ENCODE results near the gene ERMARD.

The ERMARD gene

GRCh38 chr6:169723200-169723909 lies 28.1 kb upstream of the ERMARD start:
- ChIA-PET CTCF (interaction anchor here (2.1 kb wide), 1 partner anchor 19 kb away, joined by 15 read pairs; no protein-coding TSS in a partner anchor), POLR2A (no interaction called here)

GRCh38 chr6:169723991-169724493 lies 27.4 kb upstream of the ERMARD start:
- peak; percentile 75 for DNase-seq (ENCODE audit: extremely low spot score)
- CTCF ChIA-PET, result interaction anchor here (1.3 kb wide), 1 partner anchor 14 kb away, joined by 4 read pairs; no protein-coding TSS in a partner anchor
- POLR2A ChIA-PET, result no interaction called here

More at GRCh38 chr6:169723200-169723909, 28.1 kb upstream of the ERMARD start:
- TF ChIP-seq CTCF (IDR thresholded peaks at IDR 0.05; ENCODE audit: control extremely low read depth, extremely low read depth, low read depth, missing control alignments), result no peak
- peak; percentile 71 for DNase-seq (ENCODE audit: extremely low spot score)

GRCh38 chr6:169724494-169725124 lies 26.8 kb upstream of the ERMARD start, which contains the start of gene PHF10:
Gene PHF10 (minus strand): TSS chr6:169724500. CDS start chr6:169723931, 569 bp downstream.
- TF ChIP-seq CTCF (IDR thresholded peaks at IDR 0.05; ENCODE audit: control extremely low read depth, extremely low read depth, low read depth, missing control alignments), result no peak
- peak; percentile 85 for DNase-seq (ENCODE audit: extremely low spot score)
- CTCF ChIA-PET, result interaction anchor here (0.8 to 1.3 kb wide), 4 partner anchors 14 to 25 kb away, joined by 3 to 4 read pairs (median 3); no protein-coding TSS in a partner anchor
- POLR2A ChIA-PET, result no interaction called here

More at GRCh38 chr6:169723991-169724493, 27.4 kb upstream of the ERMARD start:
- TF ChIP-seq CTCF (IDR thresholded peaks at IDR 0.05; ENCODE audit: control extremely low read depth, extremely low read depth, low read depth, missing control alignments), result no peak

GRCh38 chr6:169725125-169726048 lies 26.0 kb upstream of the ERMARD start:
- ChIA-PET CTCF (interaction anchor here (0.8 to 1.3 kb wide), 4 partner anchors 15 to 24 kb away, joined by 3 to 4 read pairs (median 3); no protein-coding TSS in a partner anchor), POLR2A (no interaction called here)
- no peak for TF ChIP-seq CTCF (IDR thresholded peaks at IDR 0.05; ENCODE audit: control extremely low read depth, extremely low read depth, low read depth, missing control alignments)
- DNase-seq (ENCODE audit: extremely low spot score), result no peak

GRCh38 chr6:169726049-169726400 lies 25.4 kb upstream of the ERMARD start:
- ChIA-PET CTCF (no interaction called here), POLR2A (no interaction called here)
- TF ChIP-seq CTCF (IDR thresholded peaks at IDR 0.05; ENCODE audit: control extremely low read depth, extremely low read depth, low read depth, missing control alignments), result no peak
- no peak for DNase-seq (ENCODE audit: extremely low spot score)

GRCh38 chr6:169726963-169727362 lies 24.5 kb upstream of the ERMARD start:
- no peak for TF ChIP-seq CTCF (IDR thresholded peaks at IDR 0.05; ENCODE audit: control extremely low read depth, extremely low read depth, low read depth, missing control alignments)
- ChIA-PET CTCF (interaction anchor here (1.5 kb wide), 1 partner anchor 10 kb away, joined by 3 read pairs; no protein-coding TSS in a partner anchor), POLR2A (no interaction called here)
- DNase-seq (ENCODE audit: extremely low spot score), result no peak

Data from GM10248 (cell line).